GM18861 (cell line): ENCODE measurements around the gene OR52E2.
"Not testable (repeated sequence)": the region's sequence is repeated elsewhere in the genome, so short reads cannot be mapped to it uniquely, and the experiment has no call there.

Experiments
- ATAC-seq: cut with Tn5 transposase; IDR thresholded peaks from one replicate; pipeline ENCODE4 v1.9.1; 2021; ENCODE audit not compliant: unreplicated experiment

Gene OR52E2

DNA sequence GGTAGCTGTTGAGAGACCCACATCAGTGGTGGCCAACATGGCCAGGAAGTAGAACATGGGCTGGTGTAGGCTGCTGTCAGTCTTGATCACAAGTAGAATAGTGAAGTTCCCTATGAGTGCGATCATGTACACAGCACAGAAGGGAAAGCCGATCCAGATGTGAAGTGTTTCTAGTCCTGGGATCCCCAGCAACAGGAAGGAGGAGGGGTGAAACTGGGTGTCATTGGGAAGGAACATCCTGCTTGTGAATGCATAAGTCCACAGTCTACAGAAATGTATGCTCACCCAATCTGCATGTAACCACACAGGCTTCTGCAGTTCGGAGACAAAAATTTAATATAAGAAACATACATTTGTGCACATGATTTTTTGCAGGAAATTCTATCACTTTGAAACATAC is at the start of gene OR52E2:
OR52E2 (minus strand) TSS at position 237 of the 400 bp plus-strand sequence; CDS start at position 237, 0 bp downstream.
- no peak for ATAC-seq

DNA sequence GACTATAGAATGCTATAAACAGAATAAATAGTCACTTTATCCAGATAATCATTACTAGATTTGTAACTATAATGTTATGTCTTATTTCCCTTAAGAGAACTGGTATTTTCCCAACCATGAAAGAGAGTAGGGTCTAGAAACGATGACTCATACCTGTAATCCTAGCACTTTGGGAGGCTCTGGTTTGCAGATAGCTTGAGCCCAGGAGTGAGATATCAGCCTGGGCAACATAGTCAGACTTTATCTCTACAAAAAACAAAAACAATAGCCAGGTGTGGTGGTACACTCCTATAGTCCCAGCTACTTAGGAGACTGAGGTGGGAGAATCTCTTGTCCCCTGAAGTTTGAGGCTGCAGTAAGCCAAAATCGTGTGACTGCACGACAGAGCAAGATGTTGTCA is 47.9 kb upstream of the OR52E2 start:
- no peak for ATAC-seq

DNA sequence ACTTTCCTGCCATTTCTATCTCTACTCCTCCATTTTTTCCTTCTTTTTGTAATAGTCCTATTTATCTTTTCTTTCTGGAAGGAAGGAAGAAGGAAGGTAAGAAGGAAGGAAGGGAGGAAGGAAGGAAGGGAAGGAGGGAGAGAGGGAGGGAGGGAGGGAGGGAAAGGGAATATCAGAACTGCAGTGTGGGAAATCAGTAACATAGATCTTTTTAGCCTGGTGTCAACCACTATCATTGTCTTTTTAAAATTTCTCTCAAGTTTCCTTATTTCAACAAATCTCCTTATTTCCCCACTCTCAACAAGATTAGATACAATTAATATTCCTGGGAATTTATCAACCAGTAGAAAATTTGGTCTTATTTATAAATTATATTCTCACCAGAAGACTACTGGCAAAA is 43.6 kb upstream of the OR52E2 start:
- no peak for ATAC-seq

DNA sequence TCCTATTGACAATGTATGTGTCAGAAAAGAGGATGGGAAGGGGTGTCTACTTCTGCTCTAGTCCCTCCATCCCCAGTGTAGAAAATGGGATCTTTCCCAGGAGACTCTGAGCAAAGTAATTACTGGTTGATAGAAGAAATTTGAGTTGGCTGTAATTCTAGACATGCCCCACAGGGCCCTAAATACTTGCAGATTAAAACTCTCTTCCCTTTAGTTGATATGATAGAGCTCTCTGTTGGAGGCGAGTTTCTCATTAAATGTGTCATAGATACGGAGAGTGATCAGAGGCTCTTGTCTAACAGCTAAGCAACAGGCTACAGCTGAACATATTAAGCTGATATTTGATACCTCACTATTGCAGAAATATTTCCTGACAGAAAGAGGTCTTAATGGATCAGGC is 42.8 kb upstream of the OR52E2 start:
- ATAC-seq, result no peak

DNA sequence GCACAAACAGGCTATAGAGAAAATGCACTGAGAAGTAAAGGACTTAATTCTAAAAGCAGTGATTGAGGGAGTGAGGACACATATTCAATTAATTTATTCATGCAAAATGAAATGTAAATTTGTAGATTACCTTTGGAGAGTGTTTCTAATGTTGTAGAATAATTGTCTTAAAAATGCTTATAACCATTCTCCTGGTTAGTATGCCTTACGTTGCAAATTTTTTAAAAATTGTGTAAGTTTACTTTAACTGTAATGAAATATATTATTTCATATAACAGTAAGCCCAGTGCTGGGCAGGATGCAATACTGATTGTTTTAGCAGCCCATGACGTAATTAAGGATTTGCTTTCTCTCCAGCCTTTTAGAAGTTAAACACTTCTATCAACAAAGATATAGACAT is 36.6 kb upstream of the OR52E2 start:
- ATAC-seq, result no peak

DNA sequence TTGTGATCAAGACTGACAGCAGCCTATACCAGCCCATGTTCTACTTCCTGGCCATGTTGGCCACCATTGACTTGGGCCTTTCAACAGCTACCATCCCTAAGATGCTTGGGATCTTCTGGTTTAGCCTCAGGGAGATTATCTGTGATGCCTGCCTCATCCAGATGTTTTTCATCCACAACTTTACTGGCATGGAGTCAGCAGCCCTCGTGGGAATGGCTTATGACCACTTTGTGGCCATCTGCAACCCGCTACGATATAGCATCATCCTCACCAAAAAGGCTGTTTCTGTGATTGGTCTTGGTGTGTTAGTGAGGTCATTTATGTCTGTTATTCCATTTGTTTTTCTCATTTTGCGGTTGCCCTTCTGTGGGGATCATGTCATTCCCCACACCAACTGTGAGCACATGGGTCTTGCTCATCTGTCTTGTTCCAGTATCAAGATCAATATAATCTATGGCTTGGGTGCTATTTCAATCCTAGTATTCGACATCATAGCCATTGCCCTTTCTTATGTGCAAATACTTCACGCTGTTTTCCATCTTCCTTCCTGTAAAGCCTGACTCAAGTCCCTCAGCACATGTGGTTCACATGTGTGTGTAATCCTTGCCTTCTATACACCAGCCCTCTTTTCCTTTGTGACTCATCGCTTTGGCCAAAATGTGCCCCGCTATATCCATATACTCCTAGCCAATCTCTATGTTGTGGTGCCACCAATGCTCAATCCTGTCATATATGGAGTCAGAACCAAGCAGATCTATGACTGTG is 33.6 kb upstream of the OR52E2 start:
- ATAC-seq, result no peak

DNA sequence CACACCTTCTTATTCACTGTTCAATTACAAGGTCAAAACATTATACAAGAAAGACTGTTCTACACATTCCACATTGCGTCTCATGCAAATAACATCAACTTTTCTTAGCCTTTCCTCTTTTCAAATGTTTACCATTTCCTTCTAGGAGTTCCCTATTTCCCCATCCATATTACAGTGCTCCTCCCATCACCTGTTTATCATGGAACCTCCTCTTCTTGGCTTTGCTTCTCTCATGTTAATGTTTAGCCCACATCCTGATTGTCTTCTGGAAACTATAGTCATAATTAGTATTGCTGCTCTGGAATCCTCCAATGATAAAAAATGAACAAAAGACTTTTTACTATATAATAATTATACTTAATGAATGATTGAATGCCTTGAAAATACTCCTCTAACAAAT is 31.2 kb upstream of the OR52E2 start:
- ATAC-seq, result no peak

DNA sequence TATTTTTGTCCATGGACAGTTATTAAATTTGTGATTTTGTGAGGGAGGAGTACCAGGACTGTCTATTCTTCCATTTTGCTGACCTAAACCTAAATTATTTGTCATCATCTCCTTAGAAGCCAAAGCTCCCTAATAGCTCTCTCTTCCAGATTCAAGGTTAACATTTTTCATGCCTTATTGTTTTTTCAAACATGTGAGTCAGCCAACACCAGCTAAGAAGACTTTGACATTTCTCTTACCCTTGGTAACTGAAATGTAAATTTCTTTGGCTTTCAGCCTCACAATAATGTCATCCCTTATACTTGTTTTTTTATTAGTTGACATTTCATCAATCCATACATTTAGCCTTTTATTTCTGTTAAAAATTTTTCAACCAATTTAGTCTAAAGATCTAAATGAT is 29.1 kb upstream of the OR52E2 start:
- ATAC-seq, result no peak

DNA sequence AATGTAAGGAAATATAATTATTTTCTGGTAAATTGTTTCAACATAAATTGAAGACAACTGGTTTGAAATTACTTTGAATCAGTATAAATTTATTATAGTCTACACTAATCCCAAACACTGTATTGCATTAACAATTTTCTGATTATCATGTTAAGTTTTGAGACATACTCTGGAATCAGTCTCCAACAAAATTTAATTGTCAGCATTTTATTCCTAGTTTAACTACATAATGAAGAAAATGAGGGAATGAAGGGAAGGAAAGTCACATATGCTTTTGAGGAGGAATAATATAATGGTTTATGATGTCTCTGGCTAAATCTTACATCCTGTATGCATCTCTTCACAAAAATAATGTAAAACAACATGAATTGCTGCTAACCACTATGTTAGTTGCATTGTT is 24.2 kb upstream of the OR52E2 start:
- ATAC-seq, result no peak

DNA sequence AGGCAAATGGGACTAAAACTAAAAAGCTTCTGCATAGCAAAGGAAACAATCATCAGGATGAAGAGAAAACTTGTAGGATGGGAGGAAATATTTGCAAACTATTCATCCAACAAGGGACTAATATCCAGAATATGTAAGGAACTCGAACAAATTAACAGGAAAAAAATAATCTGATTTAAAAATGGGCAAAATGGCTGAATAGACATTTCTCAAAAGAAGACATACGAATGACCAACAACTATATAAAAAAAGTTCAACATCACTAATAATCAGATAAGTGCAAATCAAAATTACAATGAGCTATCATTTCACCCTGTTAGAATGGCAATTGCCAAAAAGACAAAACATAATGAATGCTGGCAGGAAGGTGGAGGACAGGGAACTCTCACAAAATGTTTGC is 22.0 kb upstream of the OR52E2 start:
- no peak for ATAC-seq

DNA sequence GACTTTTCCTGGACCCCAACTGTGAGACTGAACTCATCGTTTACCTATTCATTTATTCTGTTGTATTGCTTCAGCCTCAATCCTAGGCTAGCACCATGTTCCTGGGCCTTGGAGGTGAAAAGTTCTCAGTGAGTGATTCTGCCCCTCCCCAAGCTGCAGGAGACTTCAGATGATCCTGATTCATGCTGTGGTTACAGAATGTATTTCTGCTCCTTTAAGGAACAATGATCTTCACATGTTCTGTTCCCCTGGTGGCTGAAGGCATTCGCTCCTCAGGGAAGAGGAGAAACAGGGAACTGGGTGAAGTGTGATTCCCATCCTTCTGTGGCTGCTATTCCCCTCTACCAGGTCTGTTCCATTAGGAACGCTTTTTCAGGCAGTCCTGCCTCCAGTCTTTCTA is 12.4 kb upstream of the OR52E2 start:
- ATAC-seq, result no peak

DNA sequence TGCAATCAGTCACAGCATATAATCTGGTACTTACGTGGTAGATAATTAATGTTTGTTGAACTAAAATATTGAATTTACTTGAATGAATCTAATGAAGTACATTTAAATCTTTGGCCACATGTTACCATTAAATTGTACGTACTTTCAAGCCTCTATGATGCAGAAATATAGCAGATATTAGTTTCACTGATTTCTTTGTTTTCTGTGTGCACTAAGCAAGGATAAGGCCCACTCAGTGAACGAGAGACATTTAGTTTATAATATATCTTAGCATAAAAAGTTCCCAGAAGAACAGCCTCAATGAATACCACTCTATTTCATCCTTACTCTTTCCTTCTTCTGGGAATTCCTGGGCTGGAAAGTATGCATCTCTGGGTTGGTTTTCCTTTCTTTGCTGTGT is 9.8 kb upstream of the OR52E2 start, which contains the start of gene OR52E1:
OR52E1 (plus strand) TSS at position 301 of the 400 bp plus-strand sequence.
- ATAC-seq, result no peak

DNA sequence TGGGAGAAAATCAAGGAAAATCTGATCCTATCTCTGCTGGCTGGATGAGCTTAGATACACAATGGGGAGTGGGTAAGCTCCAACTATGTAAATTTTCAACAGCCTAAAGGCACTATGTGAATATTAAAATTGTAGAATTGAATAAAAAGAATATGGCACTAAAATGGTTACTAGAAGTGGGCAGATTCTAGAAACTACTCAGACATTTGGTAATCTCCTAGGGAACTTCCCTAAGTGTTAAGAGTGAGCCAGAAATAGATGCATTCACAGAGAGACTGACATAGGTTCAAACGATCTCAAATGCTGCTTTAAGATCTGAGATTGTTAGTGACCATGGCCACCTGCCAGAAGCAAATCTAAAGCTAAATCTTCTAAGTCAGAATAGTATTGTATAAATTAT is 5.6 kb upstream of the OR52E2 start:
- ATAC-seq, result no peak

DNA sequence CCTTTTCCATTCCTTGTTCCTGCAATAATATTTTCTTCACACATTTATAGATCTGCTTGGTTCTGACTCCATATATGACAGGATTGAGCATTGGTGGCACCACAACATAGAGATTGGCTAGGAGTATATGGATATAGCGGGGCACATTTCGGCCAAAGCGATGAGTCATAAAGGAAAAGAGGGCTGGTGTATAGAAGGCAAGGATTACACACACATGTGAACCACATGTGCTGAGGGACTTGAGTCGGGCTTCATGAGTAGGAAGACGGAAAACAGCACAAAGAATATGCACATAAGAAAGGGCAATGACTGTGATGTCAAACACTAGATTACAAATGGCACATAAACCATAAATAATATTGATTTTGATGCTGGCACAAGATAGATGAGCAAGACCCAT is 748 bp downstream of the OR52E2 start:
- not testable (repeated sequence) for ATAC-seq

DNA sequence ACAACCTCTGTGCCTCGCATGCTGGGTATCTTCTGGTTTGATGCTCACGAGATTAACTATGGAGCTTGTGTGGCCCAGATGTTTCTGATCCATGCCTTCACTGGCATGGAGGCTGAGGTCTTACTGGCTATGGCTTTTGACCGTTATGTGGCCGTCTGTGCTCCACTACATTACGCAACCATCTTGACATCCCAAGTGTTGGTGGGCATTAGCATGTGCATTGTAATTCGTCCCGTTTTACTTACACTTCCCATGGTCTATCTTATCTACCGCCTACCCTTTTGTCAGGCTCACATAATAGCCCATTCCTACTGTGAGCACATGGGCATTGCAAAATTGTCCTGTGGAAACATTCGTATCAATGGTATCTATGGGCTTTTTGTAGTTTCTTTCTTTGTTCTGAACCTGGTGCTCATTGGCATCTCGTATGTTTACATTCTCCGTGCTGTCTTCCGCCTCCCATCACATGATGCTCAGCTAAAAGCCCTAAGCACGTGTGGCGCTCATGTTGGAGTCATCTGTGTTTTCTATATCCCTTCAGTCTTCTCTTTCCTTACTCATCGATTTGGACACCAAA is 12.6 kb downstream of the OR52E2 start:
- ATAC-seq, result no peak

DNA sequence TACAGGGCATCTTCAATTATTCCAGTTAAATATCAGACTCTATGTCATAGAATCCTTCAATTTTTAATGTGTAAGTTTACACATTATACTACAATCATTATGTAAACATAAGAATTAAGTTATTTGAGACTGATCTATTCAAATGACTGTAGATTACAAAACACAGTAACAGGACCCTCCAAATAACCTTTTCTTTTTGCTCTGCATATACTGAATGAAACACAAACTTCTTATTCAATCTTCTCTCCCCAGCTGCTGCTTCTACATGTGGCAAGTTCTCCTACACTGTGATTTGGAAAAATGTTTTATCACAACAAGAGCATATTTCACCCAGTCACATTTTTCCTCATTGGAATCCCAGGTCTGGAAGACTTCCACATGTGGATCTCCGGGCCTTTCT is 13.2 kb downstream of the OR52E2 start, which contains the start of gene OR52J3:
OR52J3 (plus strand) TSS at position 301 of the 400 bp plus-strand sequence; CDS start at position 301, 0 bp downstream.
- ATAC-seq, result no peak

DNA sequence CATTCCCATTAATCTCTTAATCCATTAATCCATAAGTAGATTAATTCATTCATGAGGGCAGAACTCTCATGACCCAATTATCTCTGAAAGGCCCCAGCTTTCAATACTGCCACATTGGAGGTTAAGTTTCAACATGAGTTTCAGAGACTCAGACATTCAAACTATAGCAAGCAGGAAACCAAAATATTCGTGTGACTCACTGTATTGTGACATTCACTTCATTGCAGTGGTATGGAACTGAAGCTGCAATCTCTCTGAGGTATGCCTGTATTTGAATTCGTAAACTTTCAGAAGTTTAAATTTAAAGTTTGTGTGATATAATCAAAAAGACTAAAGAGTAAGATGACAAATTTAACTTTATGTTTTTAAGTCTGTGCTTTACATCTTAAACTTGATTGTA is 16.0 kb downstream of the OR52E2 start:
- ATAC-seq, result no peak

DNA sequence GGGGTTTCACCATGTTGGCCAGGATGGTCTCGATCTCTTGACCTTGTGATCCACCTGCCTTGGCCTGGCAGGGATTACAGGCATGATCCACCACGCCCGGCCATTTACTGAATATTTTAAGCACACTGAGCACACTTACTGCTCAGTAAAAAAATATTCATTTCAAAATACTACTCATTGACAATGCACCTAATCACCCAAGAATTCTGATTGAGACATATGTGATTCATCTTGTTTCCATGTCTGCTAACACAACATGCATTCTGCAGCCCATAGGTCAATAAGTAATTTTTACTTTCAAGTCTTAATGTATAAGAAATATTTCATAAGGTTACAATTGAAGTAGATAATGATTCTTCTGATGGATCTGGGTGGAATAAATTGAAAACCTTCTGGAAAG is 17.3 kb downstream of the OR52E2 start:
- ATAC-seq, result no peak

DNA sequence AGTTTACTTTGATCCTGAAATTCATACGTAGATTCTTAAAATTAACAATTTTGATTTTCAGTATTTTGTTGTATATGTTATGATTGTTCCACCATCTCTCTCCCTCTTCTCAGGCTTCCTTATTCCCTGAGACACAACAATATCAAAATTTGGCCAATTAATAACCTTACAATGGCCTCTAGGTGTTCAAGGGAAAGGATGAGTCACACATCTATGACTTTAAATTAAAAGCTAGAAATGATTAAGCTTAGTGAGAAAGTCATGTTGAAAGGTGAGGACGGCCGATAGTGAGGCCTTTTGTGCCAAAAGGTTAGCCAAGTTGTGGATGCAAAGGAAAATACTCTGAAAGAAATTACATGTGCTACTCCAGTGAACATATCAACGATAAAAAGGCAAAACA is 18.6 kb downstream of the OR52E2 start:
- ATAC-seq, result no peak

DNA sequence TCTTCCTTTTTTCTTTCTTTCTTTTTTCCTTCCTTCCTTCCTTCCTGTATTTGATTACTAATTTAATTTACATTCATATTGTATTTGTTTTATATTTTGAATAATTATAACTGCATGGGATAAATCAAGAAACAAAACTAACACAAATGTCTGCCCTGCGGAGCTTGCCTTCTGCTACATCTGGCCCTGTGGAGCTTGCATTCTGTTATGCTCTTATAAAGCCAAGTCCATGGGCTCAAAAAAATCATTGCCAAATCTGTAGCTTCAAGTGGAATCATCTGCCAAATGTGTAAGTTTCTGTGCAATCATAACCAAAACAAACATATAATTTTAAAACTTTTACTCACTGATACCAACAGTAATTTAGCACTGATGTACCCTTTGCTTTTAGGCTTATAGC is 21.1 kb downstream of the OR52E2 start:
- ATAC-seq, result no peak

DNA sequence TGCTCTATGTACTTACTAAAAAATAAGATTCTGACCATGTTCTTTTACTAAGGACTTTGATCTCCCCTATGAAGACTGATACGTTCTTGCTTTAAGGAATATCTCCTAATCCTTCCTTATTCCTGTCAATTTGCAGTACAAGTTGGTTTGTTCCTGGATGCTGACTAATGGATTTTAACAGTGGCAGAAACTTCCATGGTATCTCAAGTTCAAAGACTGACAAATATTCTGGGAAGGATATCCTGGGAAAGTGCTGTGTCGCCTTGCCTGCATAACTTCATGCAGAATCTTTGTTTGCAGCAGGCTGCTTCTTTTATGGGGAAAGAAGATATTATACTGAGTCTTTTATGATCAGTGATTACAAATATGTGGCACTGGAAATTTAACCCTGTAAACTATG is 21.5 kb downstream of the OR52E2 start:
- ATAC-seq, result no peak

DNA sequence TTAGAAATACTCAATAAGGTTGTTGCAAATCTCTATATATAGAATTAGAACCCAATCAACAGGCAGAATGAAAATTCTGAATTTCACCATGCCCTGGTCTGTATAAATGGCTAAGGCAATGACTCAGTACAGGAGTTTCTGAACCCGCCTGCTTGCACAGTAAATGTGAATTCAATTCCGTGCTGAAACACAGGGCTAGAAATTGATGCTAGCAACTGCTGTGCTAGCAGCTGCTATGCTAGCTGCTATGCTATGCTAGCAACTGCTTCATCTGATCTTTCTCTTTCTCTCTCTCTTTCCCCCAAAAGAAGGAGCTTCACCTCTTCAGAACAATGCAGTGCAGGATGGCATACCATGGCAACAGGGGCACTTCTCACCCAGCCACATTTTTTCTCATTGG is 22.8 kb downstream of the OR52E2 start:
- ATAC-seq, result no peak

DNA sequence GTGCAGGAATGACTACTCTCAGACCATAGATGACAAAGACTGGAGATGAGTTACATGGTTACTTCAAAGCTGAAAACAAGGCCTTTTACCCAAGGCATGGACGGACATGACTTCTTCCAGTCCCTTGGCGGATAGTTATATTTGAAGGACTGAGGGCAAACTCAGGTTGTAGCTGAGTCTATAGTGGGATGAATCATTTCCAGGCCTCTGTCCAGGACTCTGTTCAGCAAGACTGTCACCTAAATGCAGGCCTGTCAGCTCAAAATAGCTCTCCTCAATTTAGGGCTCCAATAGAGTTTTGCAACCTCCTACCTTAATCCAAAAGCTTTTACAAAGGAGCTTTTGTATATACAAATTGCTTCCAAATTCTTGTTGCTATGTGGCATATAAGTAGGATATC is 37.4 kb downstream of the OR52E2 start:
- ATAC-seq, result no peak
